Endothelial cell of umbilical vein (primary cell): ENCODE data around the gene CTTN. TPM values are rescaled to one million over a fixed set of nuclear protein-coding genes. Genes with fewer than 3 reads are reported as not detected.

Experiments
- BruUV-seq: library from RNA; stranded (reverse); fragments of 400-500 nt; replicated peaks from 2 replicates; lab custom pipeline; 2021; lab: Mats Ljungman, UMichigan
- CTCF ChIA-PET: fragments of 300-600, 350-600 bp; sonication (Branson Sonifier 250); formaldehyde crosslinking; loops from one replicate; lab custom pipeline; 2021; ENCODE audit warnings: antibody characterized with exemption, inconsistent platforms; lab: Charles Lee
- POLR2A ChIA-PET: fragments of 300-600, 350-600 bp; sonication (Branson Sonifier 250); formaldehyde crosslinking; loops from one replicate; lab custom pipeline; 2021; ENCODE audit warnings: antibody characterized with exemption, inconsistent platforms; lab: Charles Lee
- DNase-seq: peaks from one replicate; pipeline ENCODE4 v3.0.0-alpha.2; 2011; ENCODE audit warnings: low read depth, low spot score
- FAIRE-seq: peaks from 2 replicates; lab custom pipeline; 2011; peaks lifted over from hg19 to GRCh38; lab: Jason Lieb, UNC
- H2AFZ ChIP-seq: 2 replicates; pipeline ENCODE4 v1.6.0; 2012; ENCODE audit warnings: low read depth, low read length, control low read depth, inconsistent platforms
- H3K27ac ChIP-seq: 2 replicates; pipeline ENCODE4 v1.5.1; 2011; ENCODE audit warnings: low read depth, mild to moderate bottlenecking, control low read depth, low read length, moderate library complexity; ENCODE audit not compliant: insufficient read depth
- H3K27me3 ChIP-seq, 2 experiments: 2 replicates each; pipeline versions ENCODE4 v1.6.0 to v1.6.1; 2011; ENCODE audit warnings: low read length in 2 of 2, mixed read lengths in 1 of 2; ENCODE audit not compliant: control insufficient read depth in 2 of 2, insufficient read depth in 2 of 2
- H3K36me3 ChIP-seq, 2 experiments: 2 replicates in 1 of 2; 3 replicates in 1 of 2; pipeline ENCODE4 v1.5.1; 2011; ENCODE audit warnings: low read length in 2 of 2, mild to moderate bottlenecking in 1 of 2, moderate library complexity in 1 of 2; ENCODE audit not compliant: control insufficient read depth in 2 of 2, insufficient read depth in 2 of 2; ENCODE audit errors: extremely low read depth in 1 of 2
- H3K4me1 ChIP-seq: 3 replicates; pipeline ENCODE4 v1.5.1; 2011; ENCODE audit warnings: mild to moderate bottlenecking, low read length; ENCODE audit not compliant: control insufficient read depth, insufficient read depth; ENCODE audit errors: extremely low read depth
- H3K4me2 ChIP-seq: 2 replicates; pipeline ENCODE4 v1.6.1; 2011; ENCODE audit warnings: low read length, control low read depth, mixed read lengths; ENCODE audit not compliant: insufficient read depth
- H3K4me3 ChIP-seq, 3 experiments: fragments of 200-600 bp in 1 of 3; sonication (generic), shearing (Covaris generic) in 1 of 3; replicated peaks in 1 of 3; 2 replicates each; pipeline ENCODE4 v1.5.1; 2011 to 2016; ENCODE audit warnings: control low read depth in 3 of 3, low read length in 3 of 3, mild to moderate bottlenecking in 2 of 3, inconsistent platforms in 1 of 3, low read depth in 1 of 3, moderate library complexity in 1 of 3; ENCODE audit not compliant: insufficient read depth in 1 of 3
- H3K79me2 ChIP-seq: 2 replicates; pipeline ENCODE4 v1.6.0; 2012; ENCODE audit warnings: low read length, inconsistent platforms; ENCODE audit not compliant: control insufficient read depth, insufficient read depth
- H3K9ac ChIP-seq: replicated peaks from 2 replicates; pipeline ENCODE3; 2011; ENCODE audit warnings: low read length, control low read depth; ENCODE audit not compliant: insufficient read depth; ENCODE audit errors: extremely low read depth
- H3K9me1 ChIP-seq: replicated peaks from 3 replicates; pipeline ENCODE4 v1.6.0; 2011; ENCODE audit warnings: mild to moderate bottlenecking, low read length; ENCODE audit not compliant: control insufficient read depth, insufficient read depth; ENCODE audit errors: extremely low read depth
- H3K9me3 ChIP-seq: replicated peaks from 2 replicates; pipeline ENCODE4 v1.5.1; 2012; ENCODE audit warnings: low read length, inconsistent platforms; ENCODE audit not compliant: control insufficient read depth, insufficient read depth
- H4K20me1 ChIP-seq: replicated peaks from 2 replicates; pipeline ENCODE3; 2011; ENCODE audit warnings: mild to moderate bottlenecking, low read length; ENCODE audit not compliant: control insufficient read depth, insufficient read depth; ENCODE audit errors: extremely low read depth
- CTCF ChIP-seq, 2 donors: IDR thresholded peaks; 1 replicate in 1 of 2; 2 replicates in 1 of 2; pipeline ENCODE4 v1.5.1; 2011; ENCODE audit warnings: low read length in 2 of 2, mild to moderate bottlenecking in 2 of 2, moderate library complexity in 2 of 2, control low read depth in 1 of 2, inconsistent platforms in 1 of 2, low read depth in 1 of 2; ENCODE audit not compliant: insufficient read depth in 1 of 2; ENCODE audit errors: extremely low read depth in 1 of 2
- EZH2 ChIP-seq: IDR thresholded peaks from 2 replicates; pipeline ENCODE4 v1.6.1; 2012; ENCODE audit warnings: borderline replicate concordance, low read depth, mild to moderate bottlenecking, moderate library complexity, low read length, inconsistent platforms; ENCODE audit not compliant: severe bottlenecking
- FOS ChIP-seq: IDR thresholded peaks from 2 replicates; pipeline ENCODE4 v1.6.1; 2011; ENCODE audit warnings: mild to moderate bottlenecking, low read length, moderate library complexity, borderline replicate concordance; ENCODE audit not compliant: insufficient read depth
- GATA2 ChIP-seq: IDR thresholded peaks from 2 replicates; pipeline ENCODE4 v1.7.0; 2011; ENCODE audit warnings: low read depth, mild to moderate bottlenecking, moderate library complexity, mixed read lengths, low read length; ENCODE audit not compliant: insufficient read length, insufficient read depth
- JUN ChIP-seq: IDR thresholded peaks from 2 replicates; pipeline ENCODE4 v1.6.1; 2011; ENCODE audit warnings: borderline replicate concordance, low read depth; ENCODE audit not compliant: insufficient read length, insufficient read depth
- MAX ChIP-seq: IDR thresholded peaks from 2 replicates; pipeline ENCODE4 v1.6.1; 2011; ENCODE audit not compliant: insufficient read depth, insufficient read length
- MYC ChIP-seq: IDR thresholded peaks from one replicate; pipeline ENCODE4 v1.6.1; 2011; ENCODE audit warnings: mild to moderate bottlenecking, low read depth, low read length
- POLR2A ChIP-seq: IDR thresholded peaks from 2 replicates; pipeline ENCODE4 v1.6.1; 2012; ENCODE audit warnings: low read depth, mild to moderate bottlenecking, control low read depth, low read length
- POLR2AphosphoS5 ChIP-seq: IDR thresholded peaks from 2 replicates; pipeline ENCODE4 v1.6.1; 2012; ENCODE audit warnings: low read depth, mild to moderate bottlenecking, control low read depth, low read length, moderate library complexity; ENCODE audit not compliant: insufficient read depth
- dilution Hi-C: fragments of 300-500 bp; cut with MboI; formaldehyde crosslinking; loops from one replicate; pipeline ENCODE4 v1.15.0; 2019; ENCODE audit warnings: low sequenced_read_pairs; ENCODE audit not compliant: extremely low pct_ligation_motif_present
- intact Hi-C: fragments of 100-400 bp; cut with micrococcal nuclease; formaldehyde crosslinking; loops from one replicate; pipeline ENCODE4 v1.10.0; 2022
- polyA plus RNA-seq, 4 experiments: library from polyadenylated mRNA; depleted of rRNA in 3 of 4; stranded (reverse) in 3 of 4; unstranded in 1 of 4; fragments of >200 nt; gene quantifications; 2 replicates each; pipeline versions ENCODE4 v1.2.1 to v1.2.3, GENCODE V29; 2011 to 2012; ENCODE audit warnings: missing spikeins in 1 of 4
- total RNA-seq: library from RNA; stranded (reverse); gene quantifications from 2 replicates; pipeline ENCODE4 v1.2.3, GENCODE V29; 2021

CTTN gene
- total and polyA plus RNA-seq, 2 donors (not counting 3 experiments of a cell fraction or from before 2014, with no cell fraction given) = 161 to 330 TPM

GRCh38 chr11:70377645-70378044 lies 20.7 kb upstream of the CTTN start:
- no TSS peak for BruUV-seq
- dilution Hi-C loops (no loop called here), intact Hi-C loops (no loop called here)
- Histone ChIP-seq H2AFZ (no peak overlapping the region), H3K27me3 (no peaks in the 10 kb centered on the region), H3K27ac (no peak overlapping the region), H3K9me1 (no peaks in the 10 kb centered on the region), H4K20me1 (no peaks in the 10 kb centered on the region), H3K79me2 (no peaks in the 10 kb centered on the region), H3K4me2 (no peak overlapping the region), H3K9me3 (no peaks in the 10 kb centered on the region), H3K36me3 (peaks cover 10 to 18% of the 10 kb centered on the region in 2 experiments), H3K4me1 (no peaks in the 10 kb centered on the region), H3K4me3 (no peak overlapping the region), H3K9ac (no peak overlapping the region)
- TF ChIP-seq JUN = no peak
- TF ChIP-seq POLR2AphosphoS5 = no peak
- no peak for TF ChIP-seq EZH2
- no peak for TF ChIP-seq MAX
- no peak for TF ChIP-seq GATA2
- no peak for TF ChIP-seq FOS
- TF ChIP-seq POLR2A = no peak
- TF ChIP-seq CTCF (IDR thresholded peaks at IDR 0.05; ENCODE audit: extremely low read depth in 1 of 2, insufficient read depth in 1 of 2, low read depth in 1 of 2, low read length in 2 of 2) = no peak
- no peak for TF ChIP-seq MYC
- ChIA-PET POLR2A (no interaction called here), CTCF (interaction anchor here (2.1 kb wide), 1 partner anchor 11 kb away, joined by 9 read pairs; no protein-coding TSS in a partner anchor)
- DNase-seq = no peak
- FAIRE-seq = no peak
